T-helper 2 cell (primary cell): ENCODE data around the gene PARL.
A peak's percentile ranks its signal among the peaks of the same experiment; 100 is the strongest.

Experiments used
- DNase-seq, 5 experiments: peaks; one replicate each; pipeline versions ENCODE4 v3.0.0 to v3.0.0-alpha.2; 2012 to 2022
- total RNA-seq, 2 donors: gene quantifications; one replicate each; lab custom pipeline; 2026; lab: John Stamatoyannopoulos, UW

The PARL gene
- 3.3 to 4.4 reads per million in 2 donors for total RNA-seq

GRCh38 chr3:183884427-183885296, at the start of gene PARL:
TSS of gene PARL (minus strand) at chr3:183884880. CDS start at chr3:183884846, 34 bp downstream.
- DNase-seq = peak; percentile 87 to 96 (median 94)

- no peak for DNase-seq
Measured at GRCh38 chr3:183933160-183933559, 48.5 kb upstream of the PARL start.

GRCh38 chr3:183931881-183932280, 47.2 kb upstream of the PARL start:
- DNase-seq = no peak

- DNase-seq = no peak
Measured at GRCh38 chr3:183930086-183930485, 45.4 kb upstream of the PARL start.

GRCh38 chr3:183927059-183927458, 42.4 kb upstream of the PARL start:
- DNase-seq = no peak

GRCh38 chr3:183924956-183925355, 40.3 kb upstream of the PARL start:
- no peak for DNase-seq

GRCh38 chr3:183924543-183924942, 39.9 kb upstream of the PARL start:
- no peak for DNase-seq

- DNase-seq = no peak
Measured at GRCh38 chr3:183922421-183922820, 37.7 kb upstream of the PARL start.

- DNase-seq = no peak
Measured at GRCh38 chr3:183921096-183921495, 36.4 kb upstream of the PARL start.

- no peak for DNase-seq
Measured at GRCh38 chr3:183920416-183920815, 35.7 kb upstream of the PARL start.

GRCh38 chr3:183918178-183918577, 33.5 kb upstream of the PARL start:
- no peak for DNase-seq

GRCh38 chr3:183917776-183918175, 33.1 kb upstream of the PARL start:
- no peak for DNase-seq

GRCh38 chr3:183914856-183915255, 30.2 kb upstream of the PARL start:
- DNase-seq = no peak

- no peak for DNase-seq
Measured at GRCh38 chr3:183913580-183913920, 28.9 kb upstream of the PARL start.

GRCh38 chr3:183912895-183913579, 28.4 kb upstream of the PARL start:
- DNase-seq = no peak

GRCh38 chr3:183911763-183912506, 27.3 kb upstream of the PARL start:
- no peak for DNase-seq

- DNase-seq = no peak
Measured at GRCh38 chr3:183911087-183911486, 26.4 kb upstream of the PARL start.

- no peak for DNase-seq
Measured at GRCh38 chr3:183909030-183909600, 24.4 kb upstream of the PARL start.

GRCh38 chr3:183907911-183908331, 23.2 kb upstream of the PARL start:
- no peak for DNase-seq

- DNase-seq = no peak
Measured at GRCh38 chr3:183907176-183907575, 22.5 kb upstream of the PARL start.

- DNase-seq = no peak
Measured at GRCh38 chr3:183906234-183906921, 21.7 kb upstream of the PARL start.
